ENCODE data around the gene ATOX1. TPM values are rescaled to one million over a fixed set of nuclear protein-coding genes. Genes with fewer than 3 reads are reported as not detected.
"Not testable (repeated sequence)": the region's sequence is repeated elsewhere in the genome, so short reads cannot be mapped to it uniquely, and the experiment has no call there.

Gene ATOX1
- total and polyA plus RNA-seq, 2 experiments from 2014 or later: 126 to 296 TPM

- Histone ChIP-seq H4K20me1 (ENCODE audit: insufficient read depth) (peaks cover 36% of the 10 kb centered on the region), H2AFZ (no peak overlapping the region), H3K36me3 (ENCODE audit: low read depth) (peaks cover 43% of the 10 kb centered on the region), H3K4me3 (no peak overlapping the region), H3K9me2 (ENCODE audit: insufficient read depth) (no peaks in the 10 kb centered on the region), H3K9ac (no peak overlapping the region), H3K27me3 (replicated peaks; ENCODE audit: insufficient read depth) (no peaks in the 10 kb centered on the region), H3K9me3 (ENCODE audit: low read depth) (no peaks in the 10 kb centered on the region), H3K27ac (no peak overlapping the region), H3K4me2 (ENCODE audit: unreplicated experiment) (no peak overlapping the region), H3F3A (ENCODE audit: insufficient read depth) (peaks cover 10% of the 10 kb centered on the region; the same call in 1 of the 2 replicates), H3K79me2 (ENCODE audit: insufficient read depth) (peaks cover 100% of the 10 kb centered on the region), H3K4me1 (ENCODE audit: insufficient read depth) (peaks cover 17% of the 10 kb centered on the region)
- WGBS, 2 experiments (ENCODE audit: low coverage in 1 of 2, low lambda C conversion rate in 2 of 2, missing lambda C conversion rate in 2 of 2): 85 to 90% methylated on average over 4 of the region's 4 CpGs
- in situ Hi-C loops (cut with MboI): no loop called here
- TF ChIP-seq EZH2phosphoT487 (IDR thresholded peaks at IDR 0.05; ENCODE audit: insufficient read depth, low read depth): no peak
- TF ChIP-seq EZH2 (IDR thresholded peaks at IDR 0.05; ENCODE audit: insufficient read depth, poor library complexity, severe bottlenecking): no peak
- DNase-seq: no peak
Observed at GRCh38 chr5:151786468-151786867, 28.0 kb upstream of the ATOX1 start.

DNA sequence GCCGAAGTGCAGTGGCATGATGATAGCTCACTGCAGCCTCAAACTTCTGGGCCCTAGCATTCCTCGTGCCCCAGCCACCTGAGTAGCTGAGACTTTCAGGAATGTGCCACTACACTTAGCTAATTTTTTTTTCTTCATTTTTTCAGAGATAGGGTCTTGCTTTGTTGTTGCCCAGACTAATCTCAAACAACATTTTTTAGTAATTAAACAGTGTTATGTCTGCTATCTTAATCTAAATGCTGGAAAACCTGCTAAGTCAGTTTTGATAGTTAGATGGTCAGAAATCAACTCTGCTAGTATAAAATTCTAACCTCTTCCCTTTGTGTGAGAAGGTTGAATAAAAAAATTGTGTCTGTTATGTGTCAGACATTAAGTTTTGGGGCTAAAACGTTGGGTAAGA lies 25.7 kb upstream of the ATOX1 start:
- no peak overlapping the region for H2AFZ ChIP-seq
- H3K36me3 ChIP-seq (ENCODE audit: low read depth): peaks cover 20% of the 10 kb centered on the region; the same call in 1 of the 2 replicates
- in situ Hi-C loops (cut with MboI): no loop called here
- 81 to 82% methylated on average over 3 of the region's 3 CpGs for WGBS, 2 experiments (ENCODE audit: low coverage in 1 of 2, low lambda C conversion rate in 2 of 2, missing lambda C conversion rate in 2 of 2)
- H3K79me2 ChIP-seq (ENCODE audit: insufficient read depth): peaks cover 100% of the 10 kb centered on the region
- TF ChIP-seq EZH2phosphoT487 (IDR thresholded peaks at IDR 0.05; ENCODE audit: insufficient read depth, low read depth) (no peak), EZH2 (IDR thresholded peaks at IDR 0.05; ENCODE audit: insufficient read depth, poor library complexity, severe bottlenecking) (no peak)
- peaks cover 50% of the 10 kb centered on the region for H4K20me1 ChIP-seq (ENCODE audit: insufficient read depth)
- no peak overlapping the region for H3K4me3 ChIP-seq
- H3K4me2 ChIP-seq (ENCODE audit: unreplicated experiment): no peak overlapping the region
- H3K9me3 ChIP-seq (ENCODE audit: low read depth): no peaks in the 10 kb centered on the region
- no peaks in the 10 kb centered on the region for H3K27me3 ChIP-seq (replicated peaks; ENCODE audit: insufficient read depth)
- peaks cover under 1% of the 10 kb centered on the region; the same call in 1 of the 2 replicates for H3F3A ChIP-seq (ENCODE audit: insufficient read depth)
- no peak overlapping the region for H3K9ac ChIP-seq
- DNase-seq: no peak
- H3K4me1 ChIP-seq (ENCODE audit: insufficient read depth): peaks cover 20% of the 10 kb centered on the region
- H3K9me2 ChIP-seq (ENCODE audit: insufficient read depth): no peaks in the 10 kb centered on the region
- no peak overlapping the region for H3K27ac ChIP-seq

DNA sequence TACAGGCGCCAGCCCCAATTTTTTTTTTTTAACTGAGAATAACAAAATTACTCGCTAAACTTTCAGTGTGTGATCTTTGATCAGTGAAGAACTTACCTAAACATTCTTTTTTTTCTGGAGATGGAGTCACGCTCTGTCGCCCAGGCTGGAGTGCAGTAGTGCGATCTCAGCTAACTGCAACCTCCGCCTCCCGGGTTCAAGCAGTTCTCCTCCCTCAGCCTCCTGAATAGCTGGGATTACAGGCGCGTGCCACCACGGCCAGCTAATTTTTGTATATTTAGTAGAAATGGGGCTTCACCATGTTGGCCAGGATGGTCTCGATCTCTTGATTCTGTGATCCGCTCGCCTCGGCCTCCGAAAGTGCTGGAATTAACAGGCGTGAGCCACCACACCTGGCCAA lies 25.2 kb upstream of the ATOX1 start:
- peaks cover 17% of the 10 kb centered on the region; the same call in 1 of the 2 replicates for H3K36me3 ChIP-seq (ENCODE audit: low read depth)
- in situ Hi-C loops (cut with MboI); H3F3A ChIP-seq (ENCODE audit: insufficient read depth): not testable (repeated sequence)

GRCh38 chr5:151781201-151781600 lies 22.8 kb upstream of the ATOX1 start:
- Histone ChIP-seq H4K20me1 (ENCODE audit: insufficient read depth) (peaks cover 67% of the 10 kb centered on the region), H3K36me3 (ENCODE audit: low read depth) (peaks cover 17% of the 10 kb centered on the region; the same call in 1 of the 2 replicates), H3K9me3 (ENCODE audit: low read depth) (no peaks in the 10 kb centered on the region), H3K9ac (no peak overlapping the region), H3F3A (ENCODE audit: insufficient read depth) (no peaks in the 10 kb centered on the region; the same call in 1 of the 2 replicates), H3K4me2 (ENCODE audit: unreplicated experiment) (no peak overlapping the region), H3K79me2 (ENCODE audit: insufficient read depth) (peaks cover 100% of the 10 kb centered on the region), H2AFZ (no peak overlapping the region), H3K27me3 (replicated peaks; ENCODE audit: insufficient read depth) (no peaks in the 10 kb centered on the region), H3K4me3 (no peak overlapping the region), H3K9me2 (ENCODE audit: insufficient read depth) (no peaks in the 10 kb centered on the region), H3K4me1 (ENCODE audit: insufficient read depth) (peaks cover 22% of the 10 kb centered on the region), H3K27ac (no peak overlapping the region)
- in situ Hi-C loops (cut with MboI): no loop called here
- WGBS, 2 experiments (ENCODE audit: low coverage in 1 of 2, low lambda C conversion rate in 2 of 2, missing lambda C conversion rate in 2 of 2): 38 to 42% methylated on average over 1 of the region's 1 CpG
- TF ChIP-seq EZH2 (IDR thresholded peaks at IDR 0.05; ENCODE audit: insufficient read depth, poor library complexity, severe bottlenecking) (no peak), EZH2phosphoT487 (IDR thresholded peaks at IDR 0.05; ENCODE audit: insufficient read depth, low read depth) (no peak)
- peak; percentile 25 for DNase-seq

More for the DNA sequence above, 25.2 kb upstream of the ATOX1 start:
- not testable (repeated sequence) for H3K9me2 ChIP-seq (ENCODE audit: insufficient read depth); H3K4me2 ChIP-seq (ENCODE audit: unreplicated experiment); H3K4me3 ChIP-seq; DNase-seq; H3K9ac ChIP-seq; H2AFZ ChIP-seq; H3K27ac ChIP-seq; H3K27me3 ChIP-seq (replicated peaks; ENCODE audit: insufficient read depth); H3K9me3 ChIP-seq (ENCODE audit: low read depth)
- peaks cover 100% of the 10 kb centered on the region for H3K79me2 ChIP-seq (ENCODE audit: insufficient read depth)
- 97 to 99% methylated on average over 16 of the region's 16 CpGs for whole genome bisulfite sequencing, 2 experiments (ENCODE audit: low coverage in 1 of 2, low lambda C conversion rate in 2 of 2, missing lambda C conversion rate in 2 of 2)
- H4K20me1 ChIP-seq (ENCODE audit: insufficient read depth): peaks cover 55% of the 10 kb centered on the region
- H3K4me1 ChIP-seq (ENCODE audit: insufficient read depth): peaks cover 20% of the 10 kb centered on the region

- Histone ChIP-seq H2AFZ (no peak overlapping the region), H3K36me3 (ENCODE audit: low read depth) (peaks cover 17% of the 10 kb centered on the region; the same call in 1 of the 2 replicates), H3F3A (ENCODE audit: insufficient read depth) (no peaks in the 10 kb centered on the region; the same call in 1 of the 2 replicates), H3K9ac (no peak overlapping the region), H4K20me1 (ENCODE audit: insufficient read depth) (peaks cover 68% of the 10 kb centered on the region), H3K27me3 (replicated peaks; ENCODE audit: insufficient read depth) (no peaks in the 10 kb centered on the region), H3K4me1 (ENCODE audit: insufficient read depth) (peaks cover 25% of the 10 kb centered on the region), H3K9me2 (ENCODE audit: insufficient read depth) (no peaks in the 10 kb centered on the region), H3K79me2 (ENCODE audit: insufficient read depth) (peaks cover 100% of the 10 kb centered on the region), H3K4me3 (no peak overlapping the region), H3K4me2 (ENCODE audit: unreplicated experiment) (no peak overlapping the region), H3K27ac (no peak overlapping the region), H3K9me3 (ENCODE audit: low read depth) (no peaks in the 10 kb centered on the region)
- in situ Hi-C loops (cut with MboI): no loop called here
- no peak for DNase-seq
- TF ChIP-seq EZH2 (IDR thresholded peaks at IDR 0.05; ENCODE audit: insufficient read depth, poor library complexity, severe bottlenecking) (no peak), EZH2phosphoT487 (IDR thresholded peaks at IDR 0.05; ENCODE audit: insufficient read depth, low read depth) (no peak)
- 84 to 90% methylated on average over 11 of the region's 11 CpGs for WGBS, 2 experiments (ENCODE audit: low coverage in 1 of 2, low lambda C conversion rate in 2 of 2, missing lambda C conversion rate in 2 of 2)
Observed at GRCh38 chr5:151780348-151780747, 21.9 kb upstream of the ATOX1 start.
